Activated CD4-positive, alpha-beta memory T cell treated with anti-CD3 and anti-CD28 coated beads, Interleukin-2, amount 10 ng/mL, durations not matched to agents 7 days and 5 days (primary cell): ENCODE measurements around the gene CLMN. TPM values are rescaled to one million over a fixed set of nuclear protein-coding genes. Genes with fewer than 3 reads are reported as not detected.

ENCODE experiments used
- CTCF ChIA-PET: fragments of 350-600 bp; sonication (Branson Sonifier 250); formaldehyde crosslinking; loops from one replicate; lab custom pipeline; 2021; ENCODE audit warnings: antibody characterized with exemption, inconsistent platforms; lab: Charles Lee
- POLR2A ChIA-PET: fragments of 350-600 bp; sonication (Branson Sonifier 250); formaldehyde crosslinking; loops from one replicate; lab custom pipeline; 2021; ENCODE audit warnings: antibody characterized with exemption; lab: Charles Lee
- DNase-seq: peaks from one replicate; pipeline ENCODE4 v3.0.0-alpha.2; 2020
- H3K27ac Mint-ChIP-seq: one replicate; pipeline ENCODE4 v1.8.0; 2021; ENCODE audit warnings: mild to moderate bottlenecking, mixed read lengths
- H3K27me3 Mint-ChIP-seq: one replicate; pipeline ENCODE4 v1.8.0; 2021; ENCODE audit warnings: mixed read lengths
- H3K36me3 Mint-ChIP-seq: one replicate; pipeline ENCODE4 v1.8.0; 2021; ENCODE audit warnings: low read depth, mixed read lengths
- H3K4me1 Mint-ChIP-seq: one replicate; pipeline ENCODE4 v1.8.0; 2021; ENCODE audit warnings: mixed read lengths
- H3K4me3 Mint-ChIP-seq: one replicate; pipeline ENCODE4 v1.8.0; 2021; ENCODE audit warnings: mild to moderate bottlenecking, mixed read lengths
- H3K9me3 Mint-ChIP-seq: one replicate; pipeline ENCODE4 v1.8.0; 2021; ENCODE audit warnings: mixed read lengths
- total RNA-seq, 2 experiments: library from RNA; stranded (reverse); gene quantifications; one replicate each; pipeline ENCODE4 v1.2.3, GENCODE V29; 2021

Gene CLMN
- total RNA-seq, 2 experiments from 2014 or later: 0.33 to 0.48 TPM

DNA sequence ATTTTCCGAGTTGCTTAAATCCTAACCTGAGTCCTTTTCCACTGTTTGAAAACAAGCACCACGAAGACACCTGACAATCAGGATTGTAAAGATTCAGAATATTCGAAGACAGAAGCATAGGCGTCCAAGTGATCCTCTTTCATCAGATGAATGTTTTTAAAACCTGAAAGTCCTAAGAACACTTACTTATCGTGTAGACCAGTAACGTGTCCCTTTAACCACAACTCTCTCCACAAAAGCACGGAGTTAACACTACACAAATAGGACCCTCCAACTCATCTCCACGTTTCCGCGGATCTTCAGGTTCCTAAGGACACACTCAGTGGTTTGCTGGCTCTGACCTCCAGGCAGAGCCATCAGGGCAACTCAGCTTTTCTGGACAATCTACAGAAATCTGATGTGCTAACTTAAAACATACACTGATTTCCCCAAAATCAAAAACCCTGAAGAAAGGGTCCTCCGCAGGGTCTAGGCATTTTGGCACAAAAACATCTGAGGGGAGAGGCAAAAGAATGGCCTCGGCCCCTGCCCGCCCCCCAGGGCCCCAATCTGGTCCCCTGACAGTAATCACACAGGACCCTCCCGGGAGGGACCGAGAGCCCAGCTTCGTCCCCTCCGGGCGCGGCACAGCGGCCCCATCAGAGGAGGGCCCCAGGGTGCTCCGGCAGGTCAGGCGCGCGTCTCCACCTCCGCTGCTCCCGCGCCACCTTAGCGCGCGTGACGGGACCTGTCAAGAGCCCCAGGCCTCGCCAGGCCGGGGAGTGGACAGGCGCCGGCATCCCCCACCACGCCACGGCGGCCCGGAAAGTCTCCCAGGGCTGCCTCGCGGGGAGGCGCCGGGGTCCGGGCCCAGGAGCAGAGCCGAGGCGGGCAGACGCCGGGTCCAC lies 163.3 kb downstream of the CLMN start:
- H3K4me3 Mint-ChIP-seq: peak overlapping the region; percentile 73
- H3K27me3 Mint-ChIP-seq: no peaks in the 10 kb centered on the region
- H3K27ac Mint-ChIP-seq: peak overlapping the region; percentile 50
- CTCF ChIA-PET: no interaction called here
- no peaks in the 10 kb centered on the region for H3K9me3 Mint-ChIP-seq
- peaks cover 38% of the 10 kb centered on the region for H3K4me1 Mint-ChIP-seq
- peak; percentile 39 for DNase-seq
- H3K36me3 Mint-ChIP-seq: peaks cover 13% of the 10 kb centered on the region
- POLR2A ChIA-PET: interaction anchor here (0.6 to 1.7 kb wide), 4 partner anchors 8 to 38 kb away, joined by 3 to 5 read pairs (median 4); no protein-coding TSS in a partner anchor

DNA sequence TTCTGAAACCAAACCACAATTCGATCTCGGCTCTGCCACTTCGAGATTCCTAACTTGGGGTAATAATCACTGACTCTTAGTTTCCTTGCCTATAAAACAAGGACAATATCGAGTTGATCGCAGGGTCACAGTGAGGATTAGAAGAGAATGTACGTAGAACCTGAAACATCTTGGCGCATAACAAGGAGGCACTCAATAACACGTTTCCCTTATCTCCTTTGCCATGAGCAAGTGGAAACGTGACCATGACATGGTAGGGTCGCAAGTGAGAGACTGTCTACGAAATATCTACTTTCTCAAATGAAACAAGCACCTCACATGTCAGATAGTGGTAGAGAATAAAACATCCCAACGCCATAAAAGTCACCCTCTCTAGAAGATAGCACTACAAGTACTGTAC lies 164.7 kb downstream of the CLMN start:
- no peaks in the 10 kb centered on the region for H3K9me3 Mint-ChIP-seq
- DNase-seq: no peak
- POLR2A ChIA-PET: no interaction called here
- H3K4me1 Mint-ChIP-seq: peaks cover 44% of the 10 kb centered on the region
- CTCF ChIA-PET: no interaction called here
- peaks cover 13% of the 10 kb centered on the region for H3K36me3 Mint-ChIP-seq
- no peaks in the 10 kb centered on the region for H3K27me3 Mint-ChIP-seq
- peak overlapping the region; percentile 73 for H3K4me3 Mint-ChIP-seq
- peak overlapping the region; percentile 58 for H3K27ac Mint-ChIP-seq

DNA sequence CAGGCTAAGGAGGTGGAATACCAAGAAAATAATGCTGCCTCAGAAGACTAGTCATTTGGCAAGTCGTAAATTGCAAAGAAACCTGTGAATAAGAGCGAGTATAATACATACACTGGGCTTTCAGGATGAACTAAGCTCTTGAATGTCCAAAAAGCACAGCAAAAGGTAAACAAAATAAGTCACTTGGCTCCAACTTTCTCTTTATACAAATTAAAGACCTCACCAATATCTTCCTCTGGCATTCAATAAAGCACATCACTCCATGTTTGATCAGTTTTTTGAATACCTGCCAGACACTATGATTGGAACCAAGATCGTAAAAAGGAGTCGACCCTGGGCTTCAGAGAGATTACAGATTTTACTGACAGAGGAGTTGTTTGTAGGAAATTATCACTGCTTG lies 165.8 kb downstream of the CLMN start:
- peaks cover 44% of the 10 kb centered on the region for H3K4me1 Mint-ChIP-seq
- H3K27ac Mint-ChIP-seq: no peak overlapping the region

DNA sequence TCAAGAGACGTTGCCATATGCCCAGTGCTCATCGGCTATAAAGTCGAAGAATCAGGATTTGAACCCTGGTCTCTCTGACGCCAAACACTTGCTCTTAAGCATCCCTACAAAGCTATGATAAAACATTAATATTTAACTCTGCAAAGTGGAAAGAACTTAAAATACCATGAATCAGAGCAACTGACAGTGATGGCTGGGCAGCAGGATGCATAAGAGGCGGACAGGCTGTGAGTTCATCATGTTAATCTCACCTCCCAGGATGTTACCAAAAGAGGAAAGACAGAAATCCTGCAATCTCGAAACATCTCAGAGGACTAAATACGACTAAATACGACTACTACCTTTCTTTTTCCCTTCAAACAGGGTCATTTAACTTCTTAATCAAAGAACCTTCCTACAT lies 168.1 kb downstream of the CLMN start:
- CTCF ChIA-PET: no interaction called here
- no peaks in the 10 kb centered on the region for H3K9me3 Mint-ChIP-seq
- H3K27me3 Mint-ChIP-seq: no peaks in the 10 kb centered on the region
- POLR2A ChIA-PET: no interaction called here
- no peak overlapping the region for H3K4me3 Mint-ChIP-seq
- peaks cover 39% of the 10 kb centered on the region for H3K4me1 Mint-ChIP-seq
- DNase-seq: no peak
- H3K36me3 Mint-ChIP-seq: peaks cover 16% of the 10 kb centered on the region
- H3K27ac Mint-ChIP-seq: no peak overlapping the region

More for the DNA sequence above, 165.8 kb downstream of the CLMN start:
- no peaks in the 10 kb centered on the region for H3K27me3 Mint-ChIP-seq
- peaks cover 13% of the 10 kb centered on the region for H3K36me3 Mint-ChIP-seq
- ChIA-PET CTCF (interaction anchor here (1.0 kb wide), 1 partner anchor 30 kb away, joined by 3 read pairs; no protein-coding TSS in a partner anchor), POLR2A (no interaction called here)
- H3K9me3 Mint-ChIP-seq: no peaks in the 10 kb centered on the region
- H3K4me3 Mint-ChIP-seq: no peak overlapping the region
- no peak for DNase-seq

DNA sequence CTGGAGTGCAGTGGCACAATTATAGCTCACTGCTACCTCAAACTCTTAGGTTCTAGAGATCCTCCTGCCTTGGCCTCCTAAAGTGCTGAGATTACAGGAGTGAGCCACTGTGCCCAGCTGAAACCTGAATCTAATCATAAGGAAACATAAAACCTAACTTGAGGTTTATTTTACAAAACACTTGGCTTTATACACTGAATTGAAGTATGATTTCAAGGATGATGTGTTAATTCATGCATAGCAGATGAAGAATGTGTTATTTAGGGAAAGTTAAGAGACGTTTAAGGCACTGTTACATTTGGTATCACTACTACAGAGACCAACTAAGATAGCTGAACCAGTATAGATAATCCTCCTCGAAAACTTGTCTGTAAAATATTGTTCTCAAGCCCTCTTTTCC lies 168.8 kb downstream of the CLMN start:
- H3K27me3 Mint-ChIP-seq: no peaks in the 10 kb centered on the region
- ChIA-PET POLR2A (no interaction called here), CTCF (no interaction called here)
- no peak overlapping the region for H3K4me3 Mint-ChIP-seq
- H3K4me1 Mint-ChIP-seq: peaks cover 37% of the 10 kb centered on the region
- peaks cover 4% of the 10 kb centered on the region for H3K9me3 Mint-ChIP-seq
- DNase-seq: no peak
- H3K27ac Mint-ChIP-seq: no peak overlapping the region
- H3K36me3 Mint-ChIP-seq: peaks cover 22% of the 10 kb centered on the region

DNA sequence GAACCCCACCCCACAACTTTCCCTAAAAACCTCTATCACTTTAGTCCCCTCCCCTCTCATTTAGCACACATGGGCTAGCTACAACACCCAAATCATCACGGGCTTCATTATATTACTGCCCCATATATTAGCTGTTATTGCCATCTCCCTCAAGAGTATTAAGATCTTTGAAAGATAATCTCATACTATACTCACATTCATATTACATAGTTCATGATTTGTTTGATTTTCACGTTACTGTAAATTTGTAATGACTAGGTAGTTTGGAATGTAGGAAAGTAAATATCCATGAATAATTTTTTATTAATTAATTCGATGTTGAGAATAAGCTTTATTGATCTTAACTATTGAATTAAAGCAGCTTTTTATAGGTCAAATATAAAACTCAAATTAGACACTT lies 170.3 kb downstream of the CLMN start:
- peaks cover 24% of the 10 kb centered on the region for H3K36me3 Mint-ChIP-seq
- H3K27ac Mint-ChIP-seq: no peak overlapping the region
- no peak for DNase-seq
- no peaks in the 10 kb centered on the region for H3K27me3 Mint-ChIP-seq
- ChIA-PET POLR2A (no interaction called here), CTCF (no interaction called here)
- H3K4me1 Mint-ChIP-seq: peaks cover 29% of the 10 kb centered on the region
- peaks cover 14% of the 10 kb centered on the region for H3K9me3 Mint-ChIP-seq
- no peak overlapping the region for H3K4me3 Mint-ChIP-seq

DNA sequence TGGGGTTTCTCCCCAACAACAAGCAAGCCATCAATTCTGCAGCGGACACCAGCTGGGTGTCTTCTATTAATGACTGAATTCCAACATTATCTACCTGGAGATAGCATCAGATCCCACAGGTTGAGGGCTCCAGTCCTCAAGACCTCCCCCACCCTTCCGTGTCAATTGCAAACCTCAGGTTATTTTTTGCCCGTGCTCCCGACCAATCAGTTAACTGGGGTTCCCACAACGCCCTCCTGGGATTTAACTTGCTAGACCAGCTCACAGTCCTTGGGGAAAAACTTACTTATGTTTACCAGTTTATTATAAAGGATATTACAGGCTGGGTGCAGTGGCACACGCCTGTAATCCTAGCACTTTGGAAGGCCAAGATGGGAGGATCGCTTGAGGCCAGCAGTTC lies 172.1 kb downstream of the CLMN start:
- POLR2A ChIA-PET: interaction anchor here (1.1 kb wide), 1 partner anchor 9 kb away, joined by 3 read pairs; no protein-coding TSS in a partner anchor
- H3K36me3 Mint-ChIP-seq: peaks cover 23% of the 10 kb centered on the region
- peaks cover 25% of the 10 kb centered on the region for H3K4me1 Mint-ChIP-seq
- CTCF ChIA-PET: no interaction called here
- H3K4me3 Mint-ChIP-seq: no peak overlapping the region
- H3K27me3 Mint-ChIP-seq: no peaks in the 10 kb centered on the region
- H3K27ac Mint-ChIP-seq: no peak overlapping the region
- H3K9me3 Mint-ChIP-seq: peaks cover 14% of the 10 kb centered on the region
- no peak for DNase-seq

DNA sequence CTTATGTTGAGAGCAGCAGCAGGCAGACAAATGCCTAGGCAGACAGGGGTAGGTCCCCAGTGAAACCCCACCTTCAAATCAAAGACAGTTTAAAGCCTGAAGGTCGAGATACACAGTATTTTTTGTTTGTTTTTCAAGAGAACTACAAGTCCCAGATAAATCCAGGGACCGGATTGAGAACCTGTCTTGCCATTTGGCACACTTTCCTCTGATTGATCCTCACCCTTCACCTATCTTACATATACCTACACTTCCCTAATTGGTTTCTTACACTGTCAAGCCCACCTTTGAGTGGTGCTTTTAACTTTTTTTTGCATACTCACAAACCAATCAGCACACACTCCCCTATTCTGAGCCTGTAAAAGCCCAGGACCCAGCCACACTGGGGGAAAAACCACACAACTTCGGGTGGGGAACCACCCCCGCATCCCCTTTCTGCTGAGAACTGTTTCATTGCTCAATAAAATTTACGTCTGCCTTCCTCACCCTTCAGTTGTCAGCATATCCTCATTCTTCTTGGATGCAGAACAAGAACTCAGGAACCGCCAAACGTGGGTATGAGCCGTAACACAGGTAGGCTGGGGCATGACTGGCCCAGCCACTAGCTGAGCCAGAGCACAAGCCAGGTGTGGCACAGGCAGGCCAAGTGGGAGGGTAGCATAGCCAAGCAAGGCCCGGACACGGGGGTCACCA lies 173.5 kb downstream of the CLMN start:
- Mint-ChIP-seq H3K36me3 (peaks cover 23% of the 10 kb centered on the region), H3K4me1 (peaks cover 24% of the 10 kb centered on the region), H3K27ac (no peak overlapping the region), H3K9me3 (peaks cover 14% of the 10 kb centered on the region), H3K27me3 (no peaks in the 10 kb centered on the region), H3K4me3 (no peak overlapping the region)
- POLR2A ChIA-PET: no interaction called here
- CTCF ChIA-PET: no interaction called here
- no peak for DNase-seq

DNA sequence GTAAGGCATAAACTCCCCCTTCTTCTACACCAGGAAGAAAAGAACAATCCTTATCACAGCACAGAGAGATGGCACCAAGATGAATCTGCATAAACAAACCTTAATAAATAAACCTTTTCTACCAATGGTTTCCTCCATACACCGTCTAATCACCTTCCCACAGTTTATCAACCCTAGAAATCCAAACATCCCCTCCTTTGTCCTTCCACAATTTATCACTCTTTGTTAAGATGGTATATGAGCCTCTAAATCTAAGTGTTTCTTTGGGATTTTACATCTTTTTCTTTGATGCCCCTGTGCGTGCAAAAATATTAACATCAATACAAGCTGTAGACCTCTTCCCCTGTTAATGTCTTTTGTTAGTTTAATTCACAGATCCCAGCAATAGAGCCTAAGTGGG lies 174.9 kb downstream of the CLMN start:
- CTCF ChIA-PET: no interaction called here
- Mint-ChIP-seq H3K27me3 (no peaks in the 10 kb centered on the region), H3K4me1 (peaks cover 20% of the 10 kb centered on the region), H3K4me3 (no peak overlapping the region), H3K27ac (no peak overlapping the region), H3K9me3 (peaks cover 14% of the 10 kb centered on the region), H3K36me3 (peaks cover 25% of the 10 kb centered on the region)
- POLR2A ChIA-PET: no interaction called here
- no peak for DNase-seq

DNA sequence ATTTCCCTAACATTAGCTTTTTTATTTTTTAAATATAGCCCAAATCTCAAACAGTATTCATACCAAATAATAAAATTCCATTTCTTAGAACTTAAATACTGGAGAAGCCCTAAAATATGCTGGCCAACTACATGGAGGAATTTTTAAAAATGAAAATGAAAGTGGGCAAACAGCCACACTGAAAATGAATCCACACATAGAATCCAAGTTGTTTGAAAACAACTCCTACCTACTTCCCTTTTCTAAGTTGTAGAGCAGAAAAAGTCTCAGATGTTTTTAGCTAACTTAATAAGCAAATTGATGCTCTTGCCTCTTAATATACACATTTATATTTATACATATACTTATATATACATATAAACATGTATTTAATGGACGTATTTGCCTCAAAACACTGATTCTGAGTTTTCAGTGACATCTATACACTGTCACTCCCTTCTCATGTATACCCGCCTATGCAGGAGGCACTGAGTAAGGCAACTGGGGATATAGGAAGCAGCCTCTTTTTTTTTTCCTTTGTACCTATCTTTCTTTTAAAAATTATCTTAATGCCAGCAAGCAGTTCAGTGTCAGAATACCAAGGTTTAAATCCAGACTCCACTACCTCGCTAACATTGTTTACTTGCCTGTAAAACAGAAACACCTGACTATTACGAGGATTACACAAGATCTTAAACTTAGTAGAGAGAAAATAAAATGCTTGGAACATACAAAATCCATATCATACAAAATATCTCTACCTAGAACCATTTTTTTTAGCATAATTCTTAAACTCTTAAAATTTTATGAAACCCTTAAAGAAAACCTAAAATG lies 175.7 kb downstream of the CLMN start:
- Mint-ChIP-seq H3K4me3 (no peak overlapping the region), H3K36me3 (peaks cover 25% of the 10 kb centered on the region), H3K4me1 (peaks cover 20% of the 10 kb centered on the region), H3K27ac (no peak overlapping the region), H3K27me3 (no peaks in the 10 kb centered on the region), H3K9me3 (peaks cover 14% of the 10 kb centered on the region)
- no peak for DNase-seq
- ChIA-PET CTCF (no interaction called here), POLR2A (interaction anchor here (0.8 kb wide), 1 partner anchor 14 kb away, joined by 3 read pairs; no protein-coding TSS in a partner anchor)

DNA sequence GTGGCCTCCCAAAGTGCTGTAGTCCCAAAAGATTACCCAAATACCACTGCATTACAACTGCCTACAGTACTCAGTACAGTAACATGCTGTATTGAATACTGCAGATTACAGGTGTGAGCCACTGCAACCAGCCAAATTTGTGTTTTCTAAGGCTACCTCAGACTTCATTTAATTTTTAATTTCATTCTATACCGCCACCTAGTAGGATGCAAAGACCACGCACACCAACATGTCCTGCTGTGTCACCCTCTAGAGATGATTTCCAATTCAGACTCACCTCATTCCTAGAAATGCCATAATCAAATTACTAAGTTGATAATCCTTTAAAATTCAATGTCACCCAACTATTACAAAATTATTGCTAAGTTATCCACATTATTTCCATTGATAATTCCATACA lies 177.5 kb downstream of the CLMN start:
- peaks cover 14% of the 10 kb centered on the region for H3K9me3 Mint-ChIP-seq
- peaks cover 25% of the 10 kb centered on the region for H3K36me3 Mint-ChIP-seq
- CTCF ChIA-PET: no interaction called here
- POLR2A ChIA-PET: no interaction called here
- H3K27ac Mint-ChIP-seq: no peak overlapping the region
- H3K4me1 Mint-ChIP-seq: peaks cover 27% of the 10 kb centered on the region
- no peak overlapping the region for H3K4me3 Mint-ChIP-seq
- no peak for DNase-seq
- no peaks in the 10 kb centered on the region for H3K27me3 Mint-ChIP-seq

DNA sequence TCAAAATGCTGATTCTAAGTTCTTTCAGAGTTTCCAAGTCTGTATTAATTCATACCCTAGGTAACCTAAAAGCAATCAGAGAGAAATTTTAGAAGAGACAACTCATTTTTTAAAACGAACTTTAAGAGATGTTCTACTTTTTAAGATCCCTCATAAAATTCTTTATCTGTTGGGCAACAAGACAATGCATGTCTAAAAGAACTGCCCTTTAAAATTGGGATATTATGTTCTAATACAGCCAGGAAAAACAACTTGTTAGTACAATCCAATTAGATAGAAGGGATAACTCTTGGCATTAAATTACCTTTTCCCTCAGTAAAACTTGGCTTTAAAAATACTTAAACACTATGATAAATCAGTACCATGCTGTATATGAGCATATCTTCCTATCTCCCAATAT lies 178.0 kb downstream of the CLMN start:
- Mint-ChIP-seq H3K27ac (no peak overlapping the region), H3K36me3 (peaks cover 26% of the 10 kb centered on the region), H3K9me3 (peaks cover 14% of the 10 kb centered on the region), H3K27me3 (no peaks in the 10 kb centered on the region), H3K4me1 (peaks cover 29% of the 10 kb centered on the region), H3K4me3 (no peak overlapping the region)
- CTCF ChIA-PET: no interaction called here
- DNase-seq: no peak
- POLR2A ChIA-PET: no interaction called here
